ENCODE data around the gene TFPI.

DNA sequence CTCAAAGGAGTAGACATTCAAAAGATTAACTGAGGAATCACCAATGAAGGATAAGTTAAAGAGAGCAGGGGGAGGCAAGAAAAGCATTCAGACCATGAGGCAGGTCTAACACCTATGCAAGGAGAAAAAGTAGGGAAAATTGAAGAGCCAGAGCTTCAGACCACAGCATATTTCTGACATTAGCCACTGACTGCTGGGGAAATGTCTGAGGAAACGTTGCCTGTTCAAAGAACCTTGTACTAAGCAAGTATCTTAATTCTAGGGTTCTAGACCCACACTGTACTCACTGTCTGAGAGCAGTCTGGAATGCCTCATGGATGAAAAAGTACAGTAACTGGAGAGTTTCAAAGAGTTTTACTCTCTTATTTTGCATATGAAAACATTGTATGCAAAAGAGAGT, 39.5 kb upstream of the TFPI start:
- TF ChIP-seq POLR2A (IDR thresholded peaks at IDR 0.05; ENCODE audit: low read length) (no peak), HDAC2 (IDR thresholded peaks at IDR 0.05) (no peak), RFX5 (IDR thresholded peaks at IDR 0.05) (no peak), RAD21 (conservative IDR thresholded peaks at IDR 0.05 in 1 of 2, IDR thresholded peaks at IDR 0.05 in 1 of 2) (no peak), EP300 (IDR thresholded peaks at IDR 0.05) (no peak)
- TF ChIP-seq, protein P1, sequence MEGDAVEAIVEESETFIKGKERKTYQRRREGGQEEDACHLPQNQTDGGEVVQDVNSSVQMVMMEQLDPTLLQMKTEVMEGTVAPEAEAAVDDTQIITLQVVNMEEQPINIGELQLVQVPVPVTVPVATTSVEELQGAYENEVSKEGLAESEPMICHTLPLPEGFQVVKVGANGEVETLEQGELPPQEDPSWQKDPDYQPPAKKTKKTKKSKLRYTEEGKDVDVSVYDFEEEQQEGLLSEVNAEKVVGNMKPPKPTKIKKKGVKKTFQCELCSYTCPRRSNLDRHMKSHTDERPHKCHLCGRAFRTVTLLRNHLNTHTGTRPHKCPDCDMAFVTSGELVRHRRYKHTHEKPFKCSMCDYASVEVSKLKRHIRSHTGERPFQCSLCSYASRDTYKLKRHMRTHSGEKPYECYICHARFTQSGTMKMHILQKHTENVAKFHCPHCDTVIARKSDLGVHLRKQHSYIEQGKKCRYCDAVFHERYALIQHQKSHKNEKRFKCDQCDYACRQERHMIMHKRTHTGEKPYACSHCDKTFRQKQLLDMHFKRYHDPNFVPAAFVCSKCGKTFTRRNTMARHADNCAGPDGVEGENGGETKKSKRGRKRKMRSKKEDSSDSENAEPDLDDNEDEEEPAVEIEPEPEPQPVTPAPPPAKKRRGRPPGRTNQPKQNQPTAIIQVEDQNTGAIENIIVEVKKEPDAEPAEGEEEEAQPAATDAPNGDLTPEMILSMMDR (IDR thresholded peaks at IDR 0.05): no peak
- TF ChIP-seq, protein P2, sequence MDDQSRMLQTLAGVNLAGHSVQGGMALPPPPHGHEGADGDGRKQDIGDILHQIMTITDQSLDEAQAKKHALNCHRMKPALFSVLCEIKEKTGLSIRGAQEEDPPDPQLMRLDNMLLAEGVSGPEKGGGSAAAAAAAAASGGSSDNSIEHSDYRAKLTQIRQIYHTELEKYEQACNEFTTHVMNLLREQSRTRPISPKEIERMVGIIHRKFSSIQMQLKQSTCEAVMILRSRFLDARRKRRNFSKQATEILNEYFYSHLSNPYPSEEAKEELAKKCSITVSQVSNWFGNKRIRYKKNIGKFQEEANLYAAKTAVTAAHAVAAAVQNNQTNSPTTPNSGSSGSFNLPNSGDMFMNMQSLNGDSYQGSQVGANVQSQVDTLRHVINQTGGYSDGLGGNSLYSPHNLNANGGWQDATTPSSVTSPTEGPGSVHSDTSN (IDR thresholded peaks at IDR 0.05): no peak

All from A549 (cell line).